Progenitor cell of endocrine pancreas (in vitro differentiated cells): Measurements from ENCODE around the gene EDN3. TPM values are rescaled to one million over a fixed set of nuclear protein-coding genes. Genes with fewer than 3 reads are reported as not detected.
"Not testable (repeated sequence)": the region's sequence is repeated elsewhere in the genome, so short reads cannot be mapped to it uniquely, and the experiment has no call there.

Source experiments
- DNase-seq: peaks from one replicate; pipeline ENCODE4 v3.0.0; 2021; ENCODE audit warnings: low spot score; ENCODE audit not compliant: unreplicated experiment
- H3K27ac Mint-ChIP-seq: 2 replicates; pipeline ENCODE4 v1.8.0; 2021; ENCODE audit warnings: mild to moderate bottlenecking, moderate library complexity, mixed read lengths
- H3K27me3 Mint-ChIP-seq: 2 replicates; pipeline ENCODE4 v1.8.0; 2021; ENCODE audit warnings: mixed read lengths
- H3K36me3 Mint-ChIP-seq: 2 replicates; pipeline ENCODE4 v1.8.0; 2022; ENCODE audit warnings: mixed read lengths; ENCODE audit not compliant: insufficient read depth
- H3K4me1 Mint-ChIP-seq: 2 replicates; pipeline ENCODE4 v1.8.0; 2021; ENCODE audit warnings: low read depth, mixed read lengths
- H3K4me3 Mint-ChIP-seq: 2 replicates; pipeline ENCODE4 v1.8.0; 2021; ENCODE audit warnings: low read depth, mild to moderate bottlenecking, moderate library complexity, mixed read lengths
- H3K9me3 Mint-ChIP-seq: 2 replicates; pipeline ENCODE4 v1.8.0; 2021; ENCODE audit warnings: low read depth, mixed read lengths
- CTCF ChIP-seq: fragments of 200-600 bp; sonication (generic); IDR thresholded peaks from one replicate; pipeline ENCODE4 v1.5.0; 2021; ENCODE audit warnings: antibody characterized with exemption, mild to moderate bottlenecking; ENCODE audit not compliant: unreplicated experiment
- total RNA-seq: library from RNA; stranded (reverse); gene quantifications from 2 replicates; pipeline ENCODE4 v1.2.1, GENCODE V29; 2021

Gene EDN3
- total RNA-seq, 1 donor from 2014 or later: 3.6 TPM

GRCh38 chr20:59334651-59335300 is 34.4 kb downstream of the EDN3 start:
- Mint-ChIP-seq H3K27me3 (peaks cover 68% of the 10 kb centered on the region), H3K4me3 (no peak overlapping the region), H3K4me1 (peaks cover 23% of the 10 kb centered on the region), H3K36me3 (no peaks in the 10 kb centered on the region), H3K27ac (no peak overlapping the region), H3K9me3 (no peaks in the 10 kb centered on the region)
- TF ChIP-seq CTCF: no peak
- DNase-seq: no peak

GRCh38 chr20:59335377-59335776 is 35.0 kb downstream of the EDN3 start:
- no peak overlapping the region for H3K4me3 Mint-ChIP-seq
- H3K9me3 Mint-ChIP-seq: no peaks in the 10 kb centered on the region
- DNase-seq: no peak
- peaks cover 62% of the 10 kb centered on the region for H3K27me3 Mint-ChIP-seq
- no peak for TF ChIP-seq CTCF
- H3K27ac Mint-ChIP-seq: no peak overlapping the region
- peaks cover 23% of the 10 kb centered on the region for H3K4me1 Mint-ChIP-seq
- no peaks in the 10 kb centered on the region for H3K36me3 Mint-ChIP-seq

- no peak overlapping the region for H3K4me3 Mint-ChIP-seq
- H3K27me3 Mint-ChIP-seq: peaks cover 53% of the 10 kb centered on the region
- DNase-seq: no peak
- H3K36me3 Mint-ChIP-seq: no peaks in the 10 kb centered on the region
- no peak overlapping the region for H3K27ac Mint-ChIP-seq
- no peak for TF ChIP-seq CTCF
- H3K4me1 Mint-ChIP-seq: peaks cover 17% of the 10 kb centered on the region
- H3K9me3 Mint-ChIP-seq: no peaks in the 10 kb centered on the region
Observed at GRCh38 chr20:59336540-59336939, 36.1 kb downstream of the EDN3 start.

- not testable (repeated sequence) for H3K9me3 Mint-ChIP-seq, H3K4me3 Mint-ChIP-seq, DNase-seq, H3K27ac Mint-ChIP-seq, H3K4me1 Mint-ChIP-seq, H3K36me3 Mint-ChIP-seq
- H3K27me3 Mint-ChIP-seq: peaks cover 44% of the 10 kb centered on the region
Observed at GRCh38 chr20:59338444-59338843, 38.0 kb downstream of the EDN3 start.

GRCh38 chr20:59340201-59340885 is 39.9 kb downstream of the EDN3 start:
- no peaks in the 10 kb centered on the region for H3K4me1 Mint-ChIP-seq
- no peaks in the 10 kb centered on the region for H3K36me3 Mint-ChIP-seq
- DNase-seq: no peak
- no peak overlapping the region for H3K27ac Mint-ChIP-seq
- no peak for TF ChIP-seq CTCF
- peaks cover 2% of the 10 kb centered on the region for H3K9me3 Mint-ChIP-seq
- H3K4me3 Mint-ChIP-seq: no peak overlapping the region
- H3K27me3 Mint-ChIP-seq: peaks cover 44% of the 10 kb centered on the region

- not testable (repeated sequence) for H3K4me1 Mint-ChIP-seq, DNase-seq, H3K4me3 Mint-ChIP-seq, H3K27ac Mint-ChIP-seq, H3K9me3 Mint-ChIP-seq, H3K36me3 Mint-ChIP-seq
- peaks cover 46% of the 10 kb centered on the region for H3K27me3 Mint-ChIP-seq
Observed at GRCh38 chr20:59341285-59342022, 41.0 kb downstream of the EDN3 start.
